ENCODE results near the gene PLK2. TPM values are rescaled to one million over a fixed set of nuclear protein-coding genes. Genes with fewer than 3 reads are reported as not detected.
A peak's percentile ranks its signal among the peaks of the same experiment; 100 is the strongest.

The PLK2 gene
- polyA plus RNA-seq, 2 of the 4 experiments (the other 2 are of a cell fraction) = 168 to 230 TPM

DNA sequence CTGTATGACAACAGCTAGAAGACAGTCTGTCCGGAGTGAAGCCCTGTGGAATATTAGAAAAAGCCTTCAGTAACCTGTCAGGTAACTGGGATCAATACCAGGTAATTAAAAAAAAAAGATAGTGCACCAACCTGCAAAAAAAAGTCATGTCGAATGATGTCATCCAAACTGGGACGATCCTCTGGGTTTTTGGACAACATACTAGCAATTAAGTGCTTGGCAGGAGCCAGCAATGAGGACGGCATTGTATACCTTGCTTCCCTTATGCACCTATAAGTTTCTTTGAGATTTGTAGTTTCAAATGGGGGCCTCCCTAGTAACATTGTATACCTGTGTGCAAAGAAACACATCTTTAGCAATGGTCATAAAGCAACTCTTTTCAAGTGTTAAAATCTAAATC is 2.8 kb downstream of the PLK2 start:
- no peak; a peak in 1 of 5 replicates for TF ChIP-seq JUN (IDR thresholded peaks at IDR 0.05)
- TF ChIP-seq MAFK (IDR thresholded peaks at IDR 0.05; ENCODE audit: partially characterized antibody) = no peak
- TF ChIP-seq RCOR1 (IDR thresholded peaks at IDR 0.05; ENCODE audit: low read depth, low read length) = no peak
- no peak for TF ChIP-seq MAX (IDR thresholded peaks at IDR 0.05)
- TF ChIP-seq CBX2 (IDR thresholded peaks at IDR 0.05; ENCODE audit: borderline replicate concordance, low read depth) = no peak
- TF ChIP-seq HES2 (IDR thresholded peaks at IDR 0.05) = no peak
- no peak for TF ChIP-seq TFCP2L1 (CRISPR knock-in tag; IDR thresholded peaks at IDR 0.05)
- no peak for FAIRE-seq
- 6% methylated on average over 4 of the region's 4 CpGs for whole genome bisulfite sequencing (ENCODE audit: missing lambda C conversion rate)
- ChIA-PET POLR2A (interaction anchor here (1.2 to 2.3 kb wide), 4 partner anchors 11 to 569 kb away, joined by 6 to 8 read pairs (median 6); no protein-coding TSS in a partner anchor), CTCF (interaction anchor here (1.5 to 2.8 kb wide), 4 partner anchors 269 to 678 kb away, joined by 4 to 15 read pairs (median 13); no protein-coding TSS in a partner anchor)
- H3K9me3 ChIP-seq = no peaks in the 10 kb centered on the region
- H3K4me1 ChIP-seq = peaks cover 50% of the 10 kb centered on the region
- peak overlapping the region; percentile 67 for H3K4me2 ChIP-seq
- peak overlapping the region; percentile 96 to 100; a peak in 5 of 6 replicates for H3K27ac ChIP-seq
- no peak for DNase-seq (ENCODE audit: low read depth in 1 of 2, low spot score in 1 of 2)
- no peak for ATAC-seq
- peak overlapping the region; percentile 91 for H3K4me3 ChIP-seq

- FAIRE-seq (peak; percentile 83), ATAC-seq (no peak), DNase-seq (ENCODE audit: low read depth in 1 of 2, low spot score in 1 of 2) (no peak)
- 40% methylated on average over 1 of the region's 1 CpG for WGBS (ENCODE audit: missing lambda C conversion rate)
- H3K4me3 ChIP-seq = peak overlapping the region; percentile 91
- peak overlapping the region; percentile 67 for H3K4me2 ChIP-seq
- no peak for TF ChIP-seq ZNF302 (CRISPR knock-in tag; IDR thresholded peaks at IDR 0.05)
- no peak for TF ChIP-seq RAD21 (conservative IDR thresholded peaks at IDR 0.05 in 1 of 2, IDR thresholded peaks at IDR 0.05 in 1 of 2)
- no peak for TF ChIP-seq CEBPB (IDR thresholded peaks at IDR 0.05)
- ChIA-PET CTCF (interaction anchor here (1.0 to 2.8 kb wide), 7 partner anchors 23 to 1159 kb away, joined by 3 to 15 read pairs (median 4); no protein-coding TSS in a partner anchor), POLR2A (interaction anchor here (0.8 to 2.3 kb wide), 5 partner anchors 10 to 568 kb away, joined by 3 to 8 read pairs (median 6); no protein-coding TSS in a partner anchor)
- H3K9me3 ChIP-seq = no peaks in the 10 kb centered on the region
- peak overlapping the region; percentile 96 to 100 for H3K27ac ChIP-seq
- H3K4me1 ChIP-seq = peaks cover 45% of the 10 kb centered on the region
These were observed 3.4 kb downstream of the PLK2 start for GRCh38 chr5:58456486-58456885.

- Histone ChIP-seq H3K4me1 (peaks cover 40% of the 10 kb centered on the region), H3K4me3 (peak overlapping the region; percentile 91), H3K27ac (peak overlapping the region; percentile 96 to 100), H3K9me3 (no peaks in the 10 kb centered on the region), H3K4me2 (peak overlapping the region; percentile 67)
- TF ChIP-seq HEYL (CRISPR knock-in tag; IDR thresholded peaks at IDR 0.05) (no peak), EP300 (IDR thresholded peaks at IDR 0.05) (no peak), HOXB5 (CRISPR knock-in tag; IDR thresholded peaks at IDR 0.05) (no peak), GATA3 (IDR thresholded peaks at IDR 0.05; ENCODE audit: borderline replicate concordance) (no peak), EHF (CRISPR knock-in tag; IDR thresholded peaks at IDR 0.05) (no peak), ZSCAN20 (CRISPR knock-in tag; IDR thresholded peaks at IDR 0.05) (no peak), RARB (CRISPR knock-in tag; IDR thresholded peaks at IDR 0.05) (no peak), SMC3 (IDR thresholded peaks at IDR 0.05) (no peak), CBX2 (IDR thresholded peaks at IDR 0.05; ENCODE audit: borderline replicate concordance, low read depth) (no peak), NPAS2 (CRISPR knock-in tag; IDR thresholded peaks at IDR 0.05; ENCODE audit: borderline replicate concordance) (no peak), FOSL2 (IDR thresholded peaks at IDR 0.05) (no peak), FOSL2 (CRISPR knock-in tag; IDR thresholded peaks at IDR 0.05) (no peak), TP53 (CRISPR knock-in tag; IDR thresholded peaks at IDR 0.05) (no peak)
- TF ChIP-seq, protein P1, sequence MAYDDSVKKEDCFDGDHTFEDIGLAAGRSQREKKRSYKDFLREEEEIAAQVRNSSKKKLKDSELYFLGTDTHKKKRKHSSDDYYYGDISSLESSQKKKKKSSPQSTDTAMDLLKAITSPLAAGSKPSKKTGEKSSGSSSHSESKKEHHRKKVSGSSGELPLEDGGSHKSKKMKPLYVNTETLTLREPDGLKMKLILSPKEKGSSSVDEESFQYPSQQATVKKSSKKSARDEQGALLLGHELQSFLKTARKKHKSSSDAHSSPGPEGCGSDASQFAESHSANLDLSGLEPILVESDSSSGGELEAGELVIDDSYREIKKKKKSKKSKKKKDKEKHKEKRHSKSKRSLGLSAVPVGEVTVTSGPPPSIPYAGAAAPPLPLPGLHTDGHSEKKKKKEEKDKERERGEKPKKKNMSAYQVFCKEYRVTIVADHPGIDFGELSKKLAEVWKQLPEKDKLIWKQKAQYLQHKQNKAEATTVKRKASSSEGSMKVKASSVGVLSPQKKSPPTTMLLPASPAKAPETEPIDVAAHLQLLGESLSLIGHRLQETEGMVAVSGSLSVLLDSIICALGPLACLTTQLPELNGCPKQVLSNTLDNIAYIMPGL (CRISPR knock-in tag; IDR thresholded peaks at IDR 0.05; ENCODE audit: borderline replicate concordance) = no peak
- TF ChIP-seq, protein P2, sequence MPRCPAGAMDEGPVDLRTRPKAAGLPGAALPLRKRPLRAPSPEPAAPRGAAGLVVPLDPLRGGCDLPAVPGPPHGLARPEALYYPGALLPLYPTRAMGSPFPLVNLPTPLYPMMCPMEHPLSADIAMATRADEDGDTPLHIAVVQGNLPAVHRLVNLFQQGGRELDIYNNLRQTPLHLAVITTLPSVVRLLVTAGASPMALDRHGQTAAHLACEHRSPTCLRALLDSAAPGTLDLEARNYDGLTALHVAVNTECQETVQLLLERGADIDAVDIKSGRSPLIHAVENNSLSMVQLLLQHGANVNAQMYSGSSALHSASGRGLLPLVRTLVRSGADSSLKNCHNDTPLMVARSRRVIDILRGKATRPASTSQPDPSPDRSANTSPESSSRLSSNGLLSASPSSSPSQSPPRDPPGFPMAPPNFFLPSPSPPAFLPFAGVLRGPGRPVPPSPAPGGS (IDR thresholded peaks at IDR 0.05) = no peak
- TF ChIP-seq, protein P3, sequence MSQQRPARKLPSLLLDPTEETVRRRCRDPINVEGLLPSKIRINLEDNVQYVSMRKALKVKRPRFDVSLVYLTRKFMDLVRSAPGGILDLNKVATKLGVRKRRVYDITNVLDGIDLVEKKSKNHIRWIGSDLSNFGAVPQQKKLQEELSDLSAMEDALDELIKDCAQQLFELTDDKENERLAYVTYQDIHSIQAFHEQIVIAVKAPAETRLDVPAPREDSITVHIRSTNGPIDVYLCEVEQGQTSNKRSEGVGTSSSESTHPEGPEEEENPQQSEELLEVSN (IDR thresholded peaks at IDR 0.05; ENCODE audit: borderline replicate concordance, low read depth) = no peak
- WGBS (ENCODE audit: missing lambda C conversion rate) = 48% methylated on average over 3 of the region's 3 CpGs
- FAIRE-seq (no peak), ATAC-seq (no peak), DNase-seq (ENCODE audit: low read depth in 1 of 2, low spot score in 1 of 2) (no peak)
- ChIA-PET CTCF (interaction anchor here (1.0 to 2.8 kb wide), 8 partner anchors 22 to 1158 kb away, joined by 3 to 15 read pairs (median 4); no protein-coding TSS in a partner anchor), POLR2A (interaction anchor here (0.8 to 2.3 kb wide), 5 partner anchors 10 to 568 kb away, joined by 3 to 8 read pairs (median 6); no protein-coding TSS in a partner anchor)
These were observed 3.9 kb downstream of the PLK2 start for GRCh38 chr5:58456026-58456425.

All from A549 (cell line).